GM12873 (cell line): Measurements from ENCODE around the gene POLA1.

Experiments used
- TF ChIP-seq, protein P1 (sequence below): IDR thresholded peaks from 2 replicates; pipeline ENCODE4 v1.5.1; 2012; ENCODE audit warnings: low read depth, mild to moderate bottlenecking, moderate library complexity, low read length, control low read depth; ENCODE audit not compliant: insufficient read depth; ENCODE audit errors: missing control alignments

POLA1 gene

DNA sequence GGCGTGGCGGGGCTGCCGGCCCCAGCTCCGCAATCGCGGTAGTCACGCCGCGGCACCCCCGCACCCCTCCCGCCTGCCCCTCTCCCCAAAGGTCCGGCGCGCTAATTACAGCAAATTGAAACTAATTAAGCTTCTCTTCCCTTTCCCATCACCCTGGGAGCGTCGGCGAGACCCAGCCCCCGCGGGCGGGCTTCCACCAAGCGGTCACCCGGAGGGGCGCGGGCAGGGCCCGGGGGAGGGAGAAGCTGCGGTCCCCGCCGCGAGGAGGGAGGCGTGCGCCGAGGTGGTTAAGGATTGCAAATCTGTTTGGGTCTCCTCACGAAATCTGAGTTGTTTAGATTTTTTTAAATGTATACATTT, 308.9 kb downstream of the POLA1 start:
- TF ChIP-seq, protein P1, sequence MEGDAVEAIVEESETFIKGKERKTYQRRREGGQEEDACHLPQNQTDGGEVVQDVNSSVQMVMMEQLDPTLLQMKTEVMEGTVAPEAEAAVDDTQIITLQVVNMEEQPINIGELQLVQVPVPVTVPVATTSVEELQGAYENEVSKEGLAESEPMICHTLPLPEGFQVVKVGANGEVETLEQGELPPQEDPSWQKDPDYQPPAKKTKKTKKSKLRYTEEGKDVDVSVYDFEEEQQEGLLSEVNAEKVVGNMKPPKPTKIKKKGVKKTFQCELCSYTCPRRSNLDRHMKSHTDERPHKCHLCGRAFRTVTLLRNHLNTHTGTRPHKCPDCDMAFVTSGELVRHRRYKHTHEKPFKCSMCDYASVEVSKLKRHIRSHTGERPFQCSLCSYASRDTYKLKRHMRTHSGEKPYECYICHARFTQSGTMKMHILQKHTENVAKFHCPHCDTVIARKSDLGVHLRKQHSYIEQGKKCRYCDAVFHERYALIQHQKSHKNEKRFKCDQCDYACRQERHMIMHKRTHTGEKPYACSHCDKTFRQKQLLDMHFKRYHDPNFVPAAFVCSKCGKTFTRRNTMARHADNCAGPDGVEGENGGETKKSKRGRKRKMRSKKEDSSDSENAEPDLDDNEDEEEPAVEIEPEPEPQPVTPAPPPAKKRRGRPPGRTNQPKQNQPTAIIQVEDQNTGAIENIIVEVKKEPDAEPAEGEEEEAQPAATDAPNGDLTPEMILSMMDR, result no peak

DNA sequence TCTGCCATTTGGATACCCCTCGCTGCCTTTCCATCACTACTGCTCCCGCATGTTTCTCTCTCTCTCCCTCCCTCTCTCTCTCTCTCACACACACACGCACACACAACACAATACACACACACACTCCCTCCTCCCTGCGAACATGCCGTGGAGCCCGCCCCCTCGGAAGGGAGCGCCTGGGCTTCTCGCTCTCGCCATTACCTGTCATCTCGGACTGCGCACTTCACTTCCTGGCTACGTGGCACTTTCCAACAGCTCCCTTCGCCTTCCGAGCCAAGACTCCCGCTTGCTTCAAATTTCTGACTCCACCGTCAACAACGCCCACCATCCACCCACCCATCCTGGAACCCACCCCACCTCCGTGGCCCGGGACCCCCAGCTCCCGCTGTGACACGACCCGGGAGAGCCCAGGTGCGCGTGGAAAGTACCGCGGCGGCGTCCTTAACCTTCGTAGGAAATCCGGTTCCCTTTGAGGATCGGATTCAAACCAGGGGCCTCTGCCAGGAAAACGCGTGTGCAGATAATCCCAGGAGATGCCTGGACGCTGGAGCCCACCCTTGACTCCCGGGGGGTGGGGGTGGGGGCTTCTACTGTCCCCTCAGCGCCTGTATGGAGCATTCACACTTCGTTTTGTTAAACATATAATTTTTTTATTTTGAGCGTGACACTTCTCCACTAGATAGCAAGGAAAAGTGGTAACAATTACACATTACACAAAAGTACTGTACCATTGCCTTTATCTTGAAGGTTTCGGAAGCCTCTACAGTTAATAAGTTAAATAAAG, 309.5 kb downstream of the POLA1 start:
- TF ChIP-seq, protein P1, result no peak

- TF ChIP-seq, protein P1, result no peak
Observed at GRCh38 chrX:25004040-25004439, 310.3 kb downstream of the POLA1 start.

- TF ChIP-seq, protein P1, result no peak
Observed at GRCh38 chrX:25004485-25005032, 310.8 kb downstream of the POLA1 start.

- TF ChIP-seq, protein P1, result no peak
Observed at GRCh38 chrX:25005034-25005381, 311.3 kb downstream of the POLA1 start.

GRCh38 chrX:25005382-25006185, 311.9 kb downstream of the POLA1 start:
- TF ChIP-seq, protein P1, result no peak

- TF ChIP-seq, protein P1, result no peak
Observed at GRCh38 chrX:25006586-25007058, 312.9 kb downstream of the POLA1 start.
